Right lobe of liver (tissue), 6 donors: Measurements from ENCODE around the gene UBE2N. TPM values are rescaled to one million over a fixed set of nuclear protein-coding genes. Genes with fewer than 3 reads are reported as not detected.

Experiments
- ATAC-seq, 4 donors: fragments of 200-7000 bp; cut with Tn5 transposase; one replicate each; pipeline ENCODE4 v1.9.1; 2020; ENCODE audit warnings: mild to moderate bottlenecking in 4 of 4, moderate library complexity in 4 of 4
- DNase-seq, 3 donors: peaks; one replicate each; pipeline ENCODE4 v3.0.0-alpha.2; 2020
- H3K27ac ChIP-seq, 3 donors: fragments of 200-600 bp; one replicate each; pipeline ENCODE4 v1.8.0; 2022
- H3K27me3 ChIP-seq, 2 donors: fragments of 200-600 bp; one replicate each; pipeline ENCODE4 v1.8.0; 2022
- H3K36me3 ChIP-seq, 4 donors: fragments of 200-600 bp; sonication (generic) in 1 of 4; one replicate each; pipeline versions ENCODE4 v1.5.1 to v1.8.0; 2017 to 2022; ENCODE audit warnings: control low read depth in 1 of 4
- H3K4me1 ChIP-seq, 4 donors: fragments of 200-600 bp; sonication (generic) in 1 of 4; one replicate each; pipeline versions ENCODE4 v1.5.1 to v1.8.0; 2017 to 2022; ENCODE audit warnings: control low read depth in 1 of 4
- H3K4me3 ChIP-seq, 3 donors: fragments of 200-600 bp; one replicate each; pipeline ENCODE4 v1.8.0; 2022
- H3K9me3 ChIP-seq, 4 donors: fragments of 200-600 bp; sonication (generic) in 1 of 4; one replicate each; pipeline versions ENCODE4 v1.5.1 to v1.8.0; 2017 to 2022; ENCODE audit warnings: control low read depth in 1 of 4
- CTCF ChIP-seq, 4 donors: fragments of 200-600 bp in 3 of 4; fragments of 450-650 bp in 1 of 4; IDR thresholded peaks; one replicate each; pipeline versions ENCODE4 v1.5.1 to v1.8.0; 2016 to 2022; ENCODE audit warnings: antibody characterized with exemption in 4 of 4, mild to moderate bottlenecking in 2 of 4
- POLR2A ChIP-seq: fragments of 450-650 bp; IDR thresholded peaks from one replicate; pipeline ENCODE4 v1.6.1; 2017; ENCODE audit warnings: antibody characterized with exemption, mild to moderate bottlenecking
- WGBS: methylation state at CpG from one replicate; pipeline ENCODE4 v1.1.6; 2018; ENCODE audit warnings: low coverage, low lambda C conversion rate; ENCODE audit not compliant: insufficient coverage; ENCODE audit errors: missing lambda C conversion rate; 5-methylcytosine and 5-hydroxymethylcytosine counted together
- intact Hi-C, 2 donors: fragments of 100-400 bp; cut with DNase I; formaldehyde crosslinking; loops; one replicate each; pipeline versions ENCODE4 v1.11.2 to v1.14.1; 2022
- total RNA-seq, 6 experiments: library from RNA; depleted of rRNA in 2 of 6; stranded (reverse); fragments of >200 nt in 2 of 6; fragmentation: NEBNext Ultra II Directional in 3 of 6; extraction: Animal tissue kit (Norgen Biotek cat#: 25700) in 3 of 6; gene quantifications; one replicate each; pipeline versions ENCODE4 v1.1.0 to v1.2.4, GENCODE V29; 2016 to 2023
- donor health status: DM: no; HTN: yes; CAD: no.
- donor health status: DM: no; HTN: no; CAD: no.
- donor health status: DM: no; HTN: no; CAD: no.
- donor health status: DM: no; HTN: yes; CAD: no.
- donor health status: DM: no; HTN: yes; CAD: no.

The UBE2N gene
- total RNA-seq, 6 experiments from 2014 or later: 22.0 to 36.2 (median 28.6) TPM

- no peaks in the 10 kb centered on the region for H3K4me1 ChIP-seq
- no peak for ATAC-seq
- no peak overlapping the region for H3K27ac ChIP-seq
- H3K9me3 ChIP-seq: no peaks in the 10 kb centered on the region
- WGBS: 49% methylated on average over 6 of the region's 6 CpGs
- DNase-seq: no peak
- H3K4me3 ChIP-seq: no peak overlapping the region
- no peaks in the 10 kb centered on the region for H3K27me3 ChIP-seq
- H3K36me3 ChIP-seq: no peaks in the 10 kb centered on the region
- TF ChIP-seq CTCF (IDR thresholded peaks at IDR 0.05) (no peak), POLR2A (no peak)
- intact Hi-C loops: no loop called here
These were observed 18.3 kb upstream of the UBE2N start for GRCh38 chr12:93460003-93460402.

- no peak for DNase-seq
- ATAC-seq: no peak
- H3K4me1 ChIP-seq: no peaks in the 10 kb centered on the region
- no peak overlapping the region for H3K4me3 ChIP-seq
- TF ChIP-seq POLR2A (no peak), CTCF (IDR thresholded peaks at IDR 0.05) (no peak)
- no peaks in the 10 kb centered on the region for H3K36me3 ChIP-seq
- WGBS: 92% methylated on average over 5 of the region's 5 CpGs
- intact Hi-C loops: no loop called here
- no peak overlapping the region for H3K27ac ChIP-seq
- H3K27me3 ChIP-seq: no peaks in the 10 kb centered on the region
- H3K9me3 ChIP-seq: no peaks in the 10 kb centered on the region
These were observed 17.4 kb upstream of the UBE2N start for GRCh38 chr12:93459097-93459496.

- H3K36me3 ChIP-seq: no peaks in the 10 kb centered on the region
- H3K4me3 ChIP-seq: no peak overlapping the region
- ATAC-seq (no peak), DNase-seq (no peak)
- no peaks in the 10 kb centered on the region for H3K9me3 ChIP-seq
- no peaks in the 10 kb centered on the region for H3K27me3 ChIP-seq
- no peaks in the 10 kb centered on the region for H3K4me1 ChIP-seq
- H3K27ac ChIP-seq: no peak overlapping the region
- intact Hi-C loops: no loop called here
- TF ChIP-seq POLR2A: no peak
- TF ChIP-seq CTCF (IDR thresholded peaks at IDR 0.05): no peak
- 48% methylated on average over 2 of the region's 2 CpGs for WGBS
These were observed 14.3 kb upstream of the UBE2N start for GRCh38 chr12:93456077-93456476.

GRCh38 chr12:93453633-93454032 lies 11.9 kb upstream of the UBE2N start:
- Histone ChIP-seq H3K27ac (no peak overlapping the region), H3K36me3 (no peaks in the 10 kb centered on the region), H3K4me1 (no peaks in the 10 kb centered on the region), H3K9me3 (no peaks in the 10 kb centered on the region), H3K4me3 (no peak overlapping the region), H3K27me3 (no peaks in the 10 kb centered on the region)
- DNase-seq (no peak), ATAC-seq (no peak)
- 85% methylated on average over 5 of the region's 5 CpGs for WGBS
- TF ChIP-seq CTCF (IDR thresholded peaks at IDR 0.05): no peak
- no peak for TF ChIP-seq POLR2A
- intact Hi-C loops: no loop called here
